SK-N-SH (cell line): ENCODE data around the gene FAM209B. TPM values are rescaled to one million over a fixed set of nuclear protein-coding genes. Genes with fewer than 3 reads are reported as not detected.

Experiments
- CTCF ChIA-PET: fragments of 300-600, 350-600 bp; formaldehyde crosslinking; extraction: SDS; loops from one replicate; lab custom pipeline; 2021; lab: Yijun Ruan, JAX
- POLR2A ChIA-PET: fragments of 350-600 bp; sonication (Branson Sonifier 250); formaldehyde crosslinking; extraction: SDS; loops from one replicate; lab custom pipeline; 2020; ENCODE audit warnings: antibody characterized with exemption, inconsistent platforms; lab: Yijun Ruan, JAX
- DNase-seq: peaks from one replicate; pipeline ENCODE4 v3.0.0; 2012
- H2AFZ ChIP-seq: fragments of 200-600 bp; sonication (generic); 2 replicates; pipeline ENCODE4 v1.8.1; 2016; ENCODE audit warnings: antibody characterized with exemption, mild to moderate bottlenecking, low read depth
- H3F3A ChIP-seq: fragments of 200-600 bp; sonication (generic); replicated peaks from 2 replicates; pipeline ENCODE3; 2016; ENCODE audit warnings: antibody characterized with exemption, mild to moderate bottlenecking; ENCODE audit not compliant: insufficient read depth
- H3K27ac ChIP-seq, 2 experiments: fragments of 200-500 bp in 1 of 2; fragments of 200-600 bp in 1 of 2; sonication (Bioruptor generic) in 1 of 2; sonication (generic), shearing (Covaris generic) in 1 of 2; 2 replicates each; pipeline versions ENCODE4 v1.5.1 to v1.6.1; 2014 to 2016; ENCODE audit warnings: low read depth in 2 of 2, inconsistent platforms in 1 of 2, low read length in 1 of 2, mild to moderate bottlenecking in 1 of 2, mixed read lengths in 1 of 2
- H3K27me3 ChIP-seq: fragments of 200-600 bp; sonication (generic), shearing (Covaris generic); 2 replicates; pipeline ENCODE4 v1.6.1; 2016; ENCODE audit warnings: mixed run types; ENCODE audit not compliant: insufficient read depth
- H3K36me3 ChIP-seq, 2 experiments: fragments of 200-500 bp in 1 of 2; fragments of 200-600 bp in 1 of 2; sonication (Bioruptor generic) in 1 of 2; sonication (generic) in 1 of 2; replicated peaks in 1 of 2; 2 replicates each; pipeline versions ENCODE3 to v1.5.1; 2014 to 2016; ENCODE audit warnings: low read length in 1 of 2, mild to moderate bottlenecking in 1 of 2; ENCODE audit not compliant: insufficient read depth in 2 of 2, control insufficient read depth in 1 of 2
- H3K4me1 ChIP-seq, 2 experiments: fragments of 200-500 bp in 1 of 2; fragments of 200-600 bp in 1 of 2; sonication (Bioruptor generic) in 1 of 2; sonication (generic), shearing (Covaris generic) in 1 of 2; 2 replicates each; pipeline versions ENCODE4 v1.5.1 to v1.6.1; 2014 to 2016; ENCODE audit warnings: low read depth in 1 of 2, low read length in 1 of 2, mixed run types in 1 of 2; ENCODE audit not compliant: insufficient read depth in 2 of 2, control insufficient read depth in 1 of 2
- H3K4me2 ChIP-seq: fragments of 200-600 bp; sonication (generic), shearing (Covaris generic); 2 replicates; pipeline ENCODE4 v1.6.1; 2017; ENCODE audit warnings: mixed run types
- H3K4me3 ChIP-seq, 2 experiments: fragments of 200-500 bp in 1 of 2; fragments of 200-600 bp in 1 of 2; sonication (Bioruptor generic) in 1 of 2; sonication (generic), shearing (Covaris generic) in 1 of 2; 2 replicates each; pipeline versions ENCODE4 v1.5.1 to v1.8.1; 2014 to 2016; ENCODE audit warnings: low read depth in 2 of 2, inconsistent platforms in 1 of 2, low read length in 1 of 2, mild to moderate bottlenecking in 1 of 2, mixed read lengths in 1 of 2, moderate library complexity in 1 of 2
- H3K79me2 ChIP-seq: fragments of 200-600 bp; sonication (generic); 2 replicates; pipeline ENCODE4 v1.8.1; 2017; ENCODE audit warnings: mild to moderate bottlenecking; ENCODE audit not compliant: insufficient read depth
- H3K9ac ChIP-seq: fragments of 200-600 bp; sonication (generic); 2 replicates; pipeline ENCODE4 v1.6.1; 2017; ENCODE audit warnings: mixed run types
- H3K9me2 ChIP-seq: fragments of 200-600 bp; sonication (generic); 2 replicates; pipeline ENCODE4 v1.6.1; 2017; ENCODE audit warnings: mixed run types
- H3K9me3 ChIP-seq: fragments of 200-600 bp; sonication (generic); 2 replicates; pipeline ENCODE4 v1.6.1; 2017; ENCODE audit warnings: mixed run types, mild to moderate bottlenecking, moderate library complexity
- H4K20me1 ChIP-seq: fragments of 200-600 bp; sonication (generic); 2 replicates; pipeline ENCODE4 v1.6.1; 2017; ENCODE audit warnings: mild to moderate bottlenecking, mixed run types; ENCODE audit not compliant: insufficient read depth
- EP300 ChIP-seq, 2 experiments: IDR thresholded peaks; 2 replicates each; pipeline versions ENCODE4 v1.4.0 to v1.6.1; 2012; ENCODE audit warnings: borderline replicate concordance in 1 of 2, low read depth in 1 of 2, low read length in 1 of 2
- FOSL2 ChIP-seq: IDR thresholded peaks from 2 replicates; pipeline ENCODE4 v1.4.0; 2012; ENCODE audit warnings: low read depth, mild to moderate bottlenecking, moderate library complexity, borderline replicate concordance
- GABPA ChIP-seq: IDR thresholded peaks from 2 replicates; pipeline ENCODE4 v1.4.0; 2012; ENCODE audit warnings: low read depth, mild to moderate bottlenecking
- JUND ChIP-seq: IDR thresholded peaks from 2 replicates; pipeline ENCODE4 v1.4.0; 2012
- TEAD4 ChIP-seq: IDR thresholded peaks from 2 replicates; pipeline ENCODE4 v1.4.0; 2012; ENCODE audit warnings: mild to moderate bottlenecking, borderline replicate concordance; ENCODE audit not compliant: insufficient read depth
- WGBS: methylation state at CpG from one replicate; pipeline ENCODE4 v1.1.6; 2017; ENCODE audit warnings: low lambda C conversion rate; 5-methylcytosine and 5-hydroxymethylcytosine counted together
- polyA plus RNA-seq, 3 experiments: library from polyadenylated mRNA; depleted of rRNA; stranded (reverse); fragments of >200 nt; gene quantifications; 2 replicates each; pipeline ENCODE4 v1.2.3, GENCODE V29; 2012
- TF ChIP-seq, protein P1 (sequence below): IDR thresholded peaks from 2 replicates; pipeline ENCODE4 v1.4.0; 2012; ENCODE audit warnings: low read depth

Gene FAM209B
- polyA plus RNA-seq, 1 of the 3 experiments (the other 2 are of a cell fraction) = not detected

DNA sequence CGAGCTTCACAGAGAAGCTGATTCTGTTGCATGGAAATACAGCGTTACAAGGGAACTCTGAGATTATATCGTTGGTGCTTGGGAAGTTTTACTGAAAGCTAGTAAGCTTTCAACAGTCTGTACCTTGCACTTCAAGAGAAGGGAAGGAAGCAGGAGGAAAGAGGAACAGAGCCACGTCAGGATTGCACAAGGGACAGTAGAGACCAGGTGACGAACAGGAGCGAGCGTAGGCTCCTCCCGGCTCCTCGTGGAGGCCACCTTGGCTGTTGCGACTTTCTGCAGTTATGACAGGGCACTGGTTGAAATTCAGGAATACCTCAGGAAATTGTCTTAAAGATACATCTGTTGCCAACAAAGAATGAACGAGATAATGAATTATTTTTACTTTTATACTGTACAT lies 45.8 kb upstream of the FAM209B start:
- H3K4me1 ChIP-seq = no peaks in the 10 kb centered on the region

GRCh38 chr20:56488566-56488965 lies 44.5 kb upstream of the FAM209B start:
- POLR2A ChIA-PET = no interaction called here
- H3K9me2 ChIP-seq = no peaks in the 10 kb centered on the region
- H3K79me2 ChIP-seq = peaks cover 14% of the 10 kb centered on the region; the same call in 1 of the 2 replicates

More for the DNA sequence above, 45.8 kb upstream of the FAM209B start:
- CTCF ChIA-PET = no interaction called here
- Histone ChIP-seq H3K4me3 (no peak overlapping the region), H3K27me3 (no peaks in the 10 kb centered on the region), H3K79me2 (peaks cover 14% of the 10 kb centered on the region; the same call in 1 of the 2 replicates), H3K4me2 (no peak overlapping the region), H3K9me3 (no peaks in the 10 kb centered on the region), H3K27ac (no peak overlapping the region), H3K9me2 (no peaks in the 10 kb centered on the region), H3F3A (no peaks in the 10 kb centered on the region), H3K9ac (no peak overlapping the region), H3K36me3 (peaks cover 32 to 63% of the 10 kb centered on the region in 2 experiments), H2AFZ (no peak overlapping the region), H4K20me1 (0 out of 2 replicates have a peak, but pooled peaks cover 3% of the 10 kb centered on the region)
- no peak for TF ChIP-seq JUND
- WGBS = 94% methylated on average over 11 of the region's 11 CpGs
- no peak for DNase-seq
- POLR2A ChIA-PET = no interaction called here

GRCh38 chr20:56501116-56501515 lies 31.9 kb upstream of the FAM209B start:
- Histone ChIP-seq H3F3A (no peaks in the 10 kb centered on the region), H3K4me3 (no peak overlapping the region), H2AFZ (no peak overlapping the region), H3K9me2 (no peaks in the 10 kb centered on the region), H3K9me3 (no peaks in the 10 kb centered on the region; the same call in 1 of the 2 replicates), H3K4me2 (no peak overlapping the region), H3K9ac (no peak overlapping the region), H3K36me3 (peaks cover 24 to 28% of the 10 kb centered on the region in 2 experiments), H4K20me1 (no peaks in the 10 kb centered on the region), H3K27me3 (no peaks in the 10 kb centered on the region), H3K79me2 (peaks cover 10% of the 10 kb centered on the region), H3K27ac (no peak overlapping the region), H3K4me1 (no peaks in the 10 kb centered on the region)
- 97% methylated on average over 1 of the region's 1 CpG for WGBS
- CTCF ChIA-PET = interaction anchor here (1.2 kb wide), 1 partner anchor 9 kb away, joined by 3 read pairs; no protein-coding TSS in a partner anchor
- POLR2A ChIA-PET = no interaction called here
- no peak for DNase-seq
- TF ChIP-seq EP300 (IDR thresholded peaks at IDR 0.05; ENCODE audit: borderline replicate concordance in 1 of 2, low read depth in 1 of 2, low read length in 1 of 2) = no peak
- TF ChIP-seq, all 33 proteins: peak for 0

More at GRCh38 chr20:56488566-56488965, 44.5 kb upstream of the FAM209B start:
- Histone ChIP-seq H3K4me2 (no peak overlapping the region), H3K9me3 (no peaks in the 10 kb centered on the region), H3F3A (no peaks in the 10 kb centered on the region), H3K4me1 (no peaks in the 10 kb centered on the region), H3K27me3 (no peaks in the 10 kb centered on the region), H3K36me3 (peaks cover 24 to 53% of the 10 kb centered on the region in 2 experiments), H2AFZ (no peak overlapping the region), H3K4me3 (no peak overlapping the region), H3K9ac (no peak overlapping the region), H4K20me1 (0 out of 2 replicates have a peak, but pooled peaks cover 3% of the 10 kb centered on the region), H3K27ac (no peak overlapping the region)
- CTCF ChIA-PET = no interaction called here
- TF ChIP-seq GABPA (no peak), TEAD4 (no peak), EP300 (IDR thresholded peaks at IDR 0.05; ENCODE audit: borderline replicate concordance in 1 of 2, low read depth in 1 of 2, low read length in 1 of 2) (no peak), FOSL2 (no peak)
- TF ChIP-seq, protein P1, sequence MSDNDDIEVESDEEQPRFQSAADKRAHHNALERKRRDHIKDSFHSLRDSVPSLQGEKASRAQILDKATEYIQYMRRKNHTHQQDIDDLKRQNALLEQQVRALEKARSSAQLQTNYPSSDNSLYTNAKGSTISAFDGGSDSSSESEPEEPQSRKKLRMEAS = no peak
- WGBS = 96% methylated on average over 5 of the region's 5 CpGs
- no peak for DNase-seq
